Kidney tubule cell (primary cell): ENCODE results near the gene TTLL3.

ENCODE experiments used
- DNase-seq: peaks from one replicate; pipeline ENCODE4 v3.0.0-alpha.2; 2018; ENCODE audit warnings: low spot score

The TTLL3 gene

GRCh38 chr3:9781978-9782603 is 28.0 kb upstream of the TTLL3 start:
- no peak for DNase-seq

- DNase-seq: no peak
Observed at GRCh38 chr3:9782770-9783169, 27.3 kb upstream of the TTLL3 start.

GRCh38 chr3:9783954-9784353 is 26.1 kb upstream of the TTLL3 start:
- no peak for DNase-seq

- DNase-seq: no peak
Observed at GRCh38 chr3:9784965-9785364, 25.1 kb upstream of the TTLL3 start.

- no peak for DNase-seq
Observed at GRCh38 chr3:9785602-9786001, 24.5 kb upstream of the TTLL3 start.

- no peak for DNase-seq
Observed at GRCh38 chr3:9786209-9786739, 23.8 kb upstream of the TTLL3 start.

DNA sequence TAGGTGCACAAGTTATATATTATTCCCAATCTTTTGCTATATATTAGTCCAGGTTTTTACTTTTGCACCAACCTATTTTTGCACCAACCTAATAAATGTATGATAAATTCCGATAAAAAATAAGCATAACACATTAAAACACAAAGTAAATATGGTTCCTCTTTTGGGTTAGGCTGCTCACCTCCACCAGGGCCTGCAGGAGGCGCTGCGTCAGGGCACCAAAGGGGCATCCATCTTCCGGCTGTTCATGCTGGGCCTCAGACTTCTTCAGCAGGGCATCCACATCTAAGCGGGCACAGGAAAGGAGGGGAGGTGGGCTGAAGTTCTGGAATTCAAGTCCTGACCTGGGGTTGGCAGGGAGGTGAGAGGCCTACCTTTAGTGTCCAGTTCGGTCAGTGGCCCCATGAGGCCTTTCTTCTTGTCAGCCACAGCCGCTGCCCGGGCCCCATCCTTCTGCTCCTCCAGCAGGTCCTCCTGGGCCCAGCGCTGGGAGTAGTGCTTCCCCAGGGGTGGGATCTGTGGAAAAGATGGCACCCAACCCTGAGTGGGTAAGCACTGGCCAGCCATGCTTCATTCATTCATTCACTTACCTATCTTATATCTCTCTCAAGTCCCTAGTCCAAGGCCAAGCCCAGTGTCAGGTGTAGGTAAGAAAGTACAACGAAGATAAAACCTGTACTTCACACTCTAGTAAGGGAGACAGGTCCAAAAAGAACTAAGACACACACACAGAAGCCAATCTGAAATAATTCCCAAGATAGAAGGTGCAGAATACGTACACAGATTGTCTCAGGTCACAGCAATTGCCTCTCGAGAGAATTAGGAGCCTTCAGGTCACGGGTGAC is 23.0 kb upstream of the TTLL3 start:
- DNase-seq: no peak

DNA sequence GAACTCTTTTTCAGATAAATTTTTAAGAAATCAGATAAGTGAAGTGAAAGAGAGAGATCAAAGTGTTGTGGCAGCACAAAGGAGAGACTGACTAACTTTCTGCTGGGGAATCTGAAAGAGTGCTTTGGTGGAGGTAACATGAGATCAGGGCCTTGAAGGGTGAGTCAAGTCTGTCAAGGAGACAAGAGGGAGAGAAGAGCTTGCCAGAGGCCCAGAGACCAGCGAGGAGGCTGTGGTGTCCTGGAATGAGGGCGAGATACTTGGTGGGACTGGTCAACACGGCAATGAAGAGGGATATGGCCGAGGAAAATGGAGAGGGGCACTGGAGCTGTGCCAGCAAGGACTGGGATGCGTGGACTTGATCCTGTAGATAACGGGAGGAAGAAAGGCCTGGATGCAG is 22.3 kb upstream of the TTLL3 start:
- DNase-seq: no peak

GRCh38 chr3:9791127-9791526 is 18.9 kb upstream of the TTLL3 start:
- no peak for DNase-seq

DNA sequence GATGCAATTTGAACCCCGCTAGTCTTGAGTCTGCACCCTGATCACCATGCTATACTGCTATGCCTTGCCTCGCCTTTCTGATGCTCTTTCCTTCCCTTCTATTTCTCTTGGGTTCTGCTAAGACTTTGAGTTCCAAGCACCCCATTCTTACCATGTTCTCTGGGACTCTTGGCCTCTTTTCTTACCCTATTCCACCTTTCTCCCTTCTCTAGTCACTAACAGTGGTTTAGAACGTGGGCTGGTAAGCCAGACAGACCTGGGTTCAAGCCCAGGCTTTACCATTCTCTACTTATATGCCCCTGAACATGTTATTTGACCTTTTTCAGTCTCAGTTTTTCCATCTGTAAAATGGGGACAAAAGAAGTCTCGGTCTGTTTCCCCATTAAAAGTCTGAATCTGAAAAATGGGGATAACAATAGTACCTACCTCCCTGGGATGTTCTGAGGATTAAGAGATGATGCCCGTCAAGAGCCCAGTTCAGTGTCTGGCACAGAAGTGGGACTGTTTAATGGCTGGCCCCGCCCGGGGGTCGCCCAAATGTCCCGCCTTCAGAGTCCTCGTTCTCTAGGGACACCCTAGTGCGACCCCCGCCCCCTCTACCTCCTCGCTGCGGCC is 18.2 kb upstream of the TTLL3 start:
- no peak for DNase-seq

DNA sequence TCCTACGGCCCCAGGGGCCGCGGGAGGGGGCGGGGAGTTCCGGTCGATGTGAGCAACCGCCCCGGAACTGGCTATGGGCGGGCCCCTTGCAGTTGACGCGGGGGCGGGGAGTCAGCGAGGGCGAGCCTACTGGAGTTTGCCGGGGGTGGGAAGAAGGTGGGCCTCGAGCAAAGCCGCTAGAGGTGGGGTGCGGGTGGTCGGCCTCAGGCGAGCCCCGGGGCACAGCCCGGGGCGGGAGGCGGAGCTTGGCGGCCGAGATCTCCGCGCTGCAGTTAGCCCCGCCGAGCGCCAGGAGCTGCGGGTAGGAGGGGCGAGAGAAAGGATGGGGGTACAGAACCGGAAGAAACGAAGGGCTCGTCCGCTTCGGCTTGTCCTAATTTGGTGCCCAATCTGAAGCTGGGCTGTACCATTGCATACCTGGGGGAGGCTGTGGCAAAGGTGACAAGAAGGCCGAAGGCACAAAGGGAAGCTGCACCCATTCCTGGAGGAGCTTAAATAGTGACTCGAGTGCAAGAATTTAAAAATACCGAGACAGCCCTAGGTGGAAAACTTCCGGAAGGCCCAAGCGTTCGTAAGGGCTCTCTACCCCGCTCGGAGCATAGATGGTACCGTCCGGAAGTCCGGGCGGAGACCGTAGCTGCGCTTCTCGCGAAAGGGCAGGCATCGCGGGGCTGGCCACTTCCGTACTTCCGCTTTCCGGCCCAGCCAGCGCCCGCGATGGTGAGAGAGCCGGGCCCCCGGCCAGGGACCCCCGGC is 17.5 kb upstream of the TTLL3 start, which contains the start of the genes ARPC4 and TADA3:
Gene ARPC4 (plus strand): TSS at position 678 of the 756 bp plus-strand sequence. CDS start 40 bp downstream, at position 718.
Gene TADA3 (minus strand): TSS at position 69 of the 756 bp plus-strand sequence. CDS start 1,007 bp downstream, outside the sequence.
- peak; percentile 95 for DNase-seq

- peak; percentile 59 for DNase-seq
Observed at GRCh38 chr3:9793161-9793781, 16.8 kb upstream of the TTLL3 start.

GRCh38 chr3:9794400-9794799 is 15.7 kb upstream of the TTLL3 start:
- DNase-seq: no peak

GRCh38 chr3:9795207-9795606 is 14.9 kb upstream of the TTLL3 start:
- no peak for DNase-seq

GRCh38 chr3:9797196-9797945 is 12.7 kb upstream of the TTLL3 start:
- no peak for DNase-seq

GRCh38 chr3:9800529-9800928 is 9.5 kb upstream of the TTLL3 start:
- no peak for DNase-seq

DNA sequence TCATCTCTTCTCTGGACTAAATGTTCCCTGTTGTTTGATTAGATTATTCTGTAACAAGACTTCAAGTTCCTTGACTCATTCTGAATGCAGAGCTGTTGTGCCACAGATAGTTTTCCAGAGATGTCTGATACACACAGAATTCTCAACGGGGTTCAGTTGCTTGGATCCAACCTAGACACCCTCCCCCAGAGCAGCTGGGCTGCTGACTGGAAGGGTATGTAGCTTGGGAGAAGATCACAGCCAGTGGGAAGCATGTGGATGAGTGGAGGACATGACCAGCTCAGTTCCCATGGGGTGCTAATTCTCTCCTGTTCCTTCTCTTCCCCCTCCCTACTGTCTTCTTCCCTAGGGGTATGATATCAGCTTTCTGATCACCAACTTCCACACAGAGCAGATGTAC is 6.6 kb upstream of the TTLL3 start:
- no peak for DNase-seq

DNA sequence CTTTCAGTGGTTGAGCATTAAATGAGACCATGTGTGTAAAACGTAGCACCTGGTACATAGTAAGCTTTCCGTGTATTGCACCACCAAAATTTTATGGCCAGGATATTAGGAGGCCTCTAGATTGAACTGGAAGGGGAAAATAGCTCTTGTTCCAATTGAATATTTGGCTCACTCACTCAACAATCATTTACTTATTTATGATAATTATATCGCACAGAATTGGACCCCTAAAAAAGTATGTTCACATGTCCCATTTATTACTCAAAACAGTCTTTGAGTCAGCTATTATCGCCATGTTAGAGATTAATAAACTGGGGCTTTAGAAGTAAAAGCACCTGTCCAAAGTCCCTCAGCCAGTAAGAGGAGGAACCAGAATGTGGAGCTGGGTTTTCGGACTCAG is 5.1 kb upstream of the TTLL3 start:
- DNase-seq: no peak

GRCh38 chr3:9806137-9806536 is 3.9 kb upstream of the TTLL3 start:
- no peak for DNase-seq

- DNase-seq: no peak
Observed at GRCh38 chr3:9806688-9807589, 3.1 kb upstream of the TTLL3 start.
